Loucy (cell line): ENCODE results near the gene ZNF438.

Experiments used
- EZH2phosphoT487 ChIP-seq: fragments of 200-600 bp; IDR thresholded peaks from 2 replicates; pipeline ENCODE4 v1.6.1; 2018; ENCODE audit warnings: antibody characterized with exemption, mild to moderate bottlenecking, moderate library complexity, borderline replicate concordance
- TF ChIP-seq, protein P1 (sequence below): fragments of 200-600 bp; sonication (generic); conservative IDR thresholded peaks from 2 replicates; pipeline ENCODE4 v1.5.1; 2014; ENCODE audit warnings: mild to moderate bottlenecking, antibody characterized with exemption, low read length

DNA sequence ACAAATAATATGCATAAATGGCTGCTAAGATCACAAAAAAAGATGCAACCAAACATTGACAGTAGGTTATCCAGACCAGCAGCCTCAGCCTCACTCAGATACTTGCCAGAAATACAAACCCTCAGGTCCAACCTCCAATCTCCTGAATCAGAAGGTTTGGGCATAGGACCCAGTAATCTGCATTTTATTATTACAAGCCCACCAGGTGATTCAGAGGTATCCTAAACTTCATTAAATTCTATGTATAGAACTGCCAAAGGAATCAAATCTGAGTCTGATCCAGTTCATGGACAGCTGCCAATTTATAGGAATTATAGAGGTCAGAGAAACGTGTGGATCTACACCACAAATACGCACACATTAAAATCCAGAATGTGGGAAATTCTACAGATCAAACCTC, 41.3 kb downstream of the ZNF438 start:
- TF ChIP-seq, protein P1, sequence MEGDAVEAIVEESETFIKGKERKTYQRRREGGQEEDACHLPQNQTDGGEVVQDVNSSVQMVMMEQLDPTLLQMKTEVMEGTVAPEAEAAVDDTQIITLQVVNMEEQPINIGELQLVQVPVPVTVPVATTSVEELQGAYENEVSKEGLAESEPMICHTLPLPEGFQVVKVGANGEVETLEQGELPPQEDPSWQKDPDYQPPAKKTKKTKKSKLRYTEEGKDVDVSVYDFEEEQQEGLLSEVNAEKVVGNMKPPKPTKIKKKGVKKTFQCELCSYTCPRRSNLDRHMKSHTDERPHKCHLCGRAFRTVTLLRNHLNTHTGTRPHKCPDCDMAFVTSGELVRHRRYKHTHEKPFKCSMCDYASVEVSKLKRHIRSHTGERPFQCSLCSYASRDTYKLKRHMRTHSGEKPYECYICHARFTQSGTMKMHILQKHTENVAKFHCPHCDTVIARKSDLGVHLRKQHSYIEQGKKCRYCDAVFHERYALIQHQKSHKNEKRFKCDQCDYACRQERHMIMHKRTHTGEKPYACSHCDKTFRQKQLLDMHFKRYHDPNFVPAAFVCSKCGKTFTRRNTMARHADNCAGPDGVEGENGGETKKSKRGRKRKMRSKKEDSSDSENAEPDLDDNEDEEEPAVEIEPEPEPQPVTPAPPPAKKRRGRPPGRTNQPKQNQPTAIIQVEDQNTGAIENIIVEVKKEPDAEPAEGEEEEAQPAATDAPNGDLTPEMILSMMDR = no peak
- TF ChIP-seq EZH2phosphoT487 = no peak
